ENCODE measurements around the gene FAM174A.

FAM174A gene

DNA sequence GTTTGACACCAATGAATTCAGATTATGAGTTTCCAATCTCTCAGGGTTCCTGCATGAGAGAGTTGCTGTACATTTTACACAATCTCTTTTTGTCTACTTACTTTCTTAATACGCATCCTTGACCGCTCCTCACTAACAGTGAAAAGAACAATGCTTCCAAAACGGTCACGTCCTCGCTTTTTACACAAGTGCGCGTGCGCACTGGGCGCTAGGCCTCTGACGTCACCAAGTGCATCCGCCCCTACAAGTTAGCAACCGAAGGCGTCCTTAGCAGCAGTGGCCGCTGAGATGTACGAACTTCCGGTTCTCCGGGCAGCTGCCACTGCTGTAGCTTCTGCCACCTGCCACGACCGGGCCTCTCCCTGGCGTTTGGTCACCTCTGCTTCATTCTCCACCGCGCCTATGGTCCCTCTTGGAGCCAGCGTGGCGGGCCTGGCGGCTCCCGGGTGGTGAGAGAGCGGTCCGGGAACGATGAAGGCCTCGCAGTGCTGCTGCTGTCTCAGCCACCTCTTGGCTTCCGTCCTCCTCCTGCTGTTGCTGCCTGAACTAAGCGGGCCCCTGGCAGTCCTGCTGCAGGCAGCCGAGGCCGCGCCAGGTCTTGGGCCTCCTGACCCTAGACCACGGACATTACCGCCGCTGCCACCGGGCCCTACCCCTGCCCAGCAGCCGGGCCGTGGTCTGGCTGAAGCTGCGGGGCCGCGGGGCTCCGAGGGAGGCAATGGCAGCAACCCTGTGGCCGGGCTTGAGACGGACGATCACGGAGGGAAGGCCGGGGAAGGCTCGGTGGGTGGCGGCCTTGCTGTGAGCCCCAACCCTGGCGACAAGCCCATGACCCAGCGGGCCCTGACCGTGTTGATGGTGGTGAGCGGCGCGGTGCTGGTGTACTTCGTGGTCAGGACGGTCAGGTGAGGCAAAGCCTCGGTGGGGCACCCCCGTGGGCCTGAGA is at the start of gene FAM174A:
TSS of gene FAM174A (plus strand) at position 315 of the 946 bp plus-strand sequence. CDS start at position 472, 157 bp downstream.
- DNase-seq (ENCODE audit: low read depth in 3 of 3) = peak; percentile 83 to 88 (median 88)

DNA sequence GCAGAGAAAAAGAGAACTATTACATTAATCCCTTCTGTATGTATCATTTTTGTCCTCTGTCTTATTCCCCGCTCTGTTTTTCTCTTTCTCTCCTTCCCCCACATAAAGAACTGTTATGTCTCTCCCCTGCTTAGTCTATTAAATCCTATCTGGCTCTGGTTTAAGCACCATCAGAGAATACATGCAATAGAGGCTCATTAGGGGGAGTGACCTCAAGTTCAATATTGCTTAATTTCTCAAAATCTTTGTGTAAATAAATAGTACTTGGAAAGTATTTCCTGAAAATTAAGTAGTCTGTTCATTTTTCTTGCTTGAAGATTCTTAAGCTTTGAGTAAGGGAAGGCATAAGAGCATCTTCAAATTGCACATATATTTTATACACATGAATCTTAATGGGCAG is 41.2 kb upstream of the FAM174A start:
- no peak for DNase-seq (ENCODE audit: low read depth in 3 of 3)

DNA sequence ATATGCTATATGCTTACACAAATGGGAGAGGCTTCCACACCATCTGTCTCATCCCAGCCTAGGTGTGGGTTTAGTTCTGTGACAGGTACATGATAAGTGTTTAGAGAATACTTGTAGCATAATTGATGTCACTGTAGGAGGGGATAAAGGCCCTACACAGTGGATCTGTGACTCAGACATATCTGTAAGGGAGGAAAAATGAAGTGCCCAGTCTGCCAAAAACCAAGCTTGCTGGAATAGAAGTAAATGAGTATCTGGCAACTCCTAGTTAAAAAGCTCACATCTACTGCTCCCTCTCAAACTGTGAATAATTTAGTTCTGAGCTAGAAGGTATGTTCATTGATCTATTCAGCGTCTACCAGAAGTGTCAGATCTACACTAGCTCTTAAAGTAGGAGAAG is 38.9 kb upstream of the FAM174A start:
- no peak for DNase-seq (ENCODE audit: low read depth in 3 of 3)

DNA sequence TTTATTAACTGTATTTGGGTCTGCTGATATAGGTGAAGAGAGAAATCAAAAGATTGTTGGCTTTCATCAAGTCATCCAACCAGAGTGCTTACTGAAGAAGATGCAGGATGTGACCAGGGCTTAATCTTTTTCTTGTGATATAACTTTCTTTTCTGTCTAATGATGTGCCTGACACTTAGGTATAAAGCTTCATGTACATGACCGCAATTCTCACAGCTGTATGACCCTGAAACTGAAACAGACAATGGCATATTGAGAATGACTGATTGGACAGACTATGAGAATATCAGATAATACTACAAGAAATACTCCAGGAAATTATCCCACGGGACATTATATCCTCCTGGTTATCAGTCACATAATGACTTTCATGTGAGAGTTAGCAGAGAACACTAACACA is 32.5 kb upstream of the FAM174A start:
- DNase-seq (ENCODE audit: low read depth in 3 of 3) = no peak

DNA sequence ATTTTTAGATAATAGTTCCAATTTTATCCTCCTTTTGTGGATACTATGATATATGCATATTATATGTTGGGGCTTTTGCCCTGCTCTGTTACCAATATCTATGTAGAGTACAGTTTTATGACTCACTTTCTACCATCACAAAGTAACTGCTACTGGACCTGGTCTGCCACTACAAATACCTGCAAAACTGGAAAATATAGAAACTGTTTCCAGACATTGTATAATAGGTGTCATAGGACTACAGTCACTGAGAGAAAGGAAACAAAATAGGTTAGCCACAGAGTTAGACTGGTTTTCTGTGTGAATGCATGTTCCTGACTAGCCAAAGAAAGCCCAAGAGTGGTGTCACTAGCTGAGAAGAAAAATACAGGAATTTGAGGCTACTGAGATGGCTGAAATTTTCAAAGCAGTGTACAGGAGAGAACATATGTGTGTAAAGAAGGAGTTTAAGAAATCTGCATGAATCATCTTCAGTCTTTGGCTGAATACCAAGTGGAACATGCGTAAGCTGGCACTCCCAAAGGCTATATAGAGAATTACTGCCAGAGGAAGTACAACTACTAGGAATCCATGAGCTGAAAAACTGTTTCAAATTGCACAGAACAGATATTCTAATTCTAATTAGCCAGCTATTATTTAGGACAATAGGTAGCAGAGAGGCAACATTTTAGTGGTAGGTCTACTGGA is 29.0 kb upstream of the FAM174A start:
- no peak for DNase-seq (ENCODE audit: low read depth in 3 of 3)

DNA sequence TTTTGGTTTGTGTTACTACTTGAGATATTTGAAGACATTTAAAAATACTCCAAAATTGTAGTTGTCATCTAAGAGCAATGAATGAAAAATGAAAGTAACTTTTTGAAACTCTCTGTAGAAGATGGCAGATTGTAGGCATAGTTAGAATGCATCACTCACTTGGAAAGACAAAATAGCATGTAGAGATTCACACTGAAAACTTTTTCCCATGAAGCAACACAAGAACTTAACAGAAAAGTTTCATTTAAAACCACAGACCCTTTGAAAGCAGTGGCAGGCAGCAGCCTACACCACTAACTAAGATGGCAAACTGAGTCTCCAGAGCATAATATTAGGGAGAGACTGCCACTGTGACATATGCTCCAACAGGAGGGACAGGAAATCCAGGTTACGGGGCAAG is 18.9 kb upstream of the FAM174A start:
- DNase-seq (ENCODE audit: low read depth in 3 of 3) = no peak

DNA sequence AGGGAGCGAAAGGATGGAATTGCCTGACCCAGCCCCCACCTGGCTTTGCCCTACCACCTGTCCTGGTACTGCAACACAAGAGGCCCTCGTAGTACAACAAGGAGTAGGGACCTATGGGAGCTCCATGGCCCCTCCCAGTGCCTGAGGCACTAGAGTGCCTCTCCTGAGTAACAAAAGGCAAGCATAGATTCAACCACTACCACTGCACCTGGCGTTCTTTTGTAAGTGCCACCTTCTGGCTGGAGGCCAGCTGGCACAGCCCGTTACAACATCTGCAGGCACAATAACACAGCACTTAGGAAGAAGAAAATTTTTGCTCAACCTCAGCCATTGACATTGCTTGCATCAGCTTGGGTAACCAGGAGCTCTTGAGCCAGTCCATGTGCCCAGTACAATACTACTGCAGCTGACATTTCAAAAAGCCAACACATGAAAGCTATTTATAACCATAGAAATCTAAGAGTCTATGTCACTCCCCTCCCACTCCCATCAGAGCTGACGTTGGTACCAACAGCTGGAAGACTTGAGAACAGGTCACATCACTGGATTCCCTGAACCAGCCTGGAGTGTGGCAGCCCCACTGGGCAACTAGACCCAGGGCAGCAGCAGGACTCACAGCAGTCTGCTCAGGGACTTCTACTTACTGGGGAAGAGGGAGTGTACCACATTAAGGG is 17.7 kb upstream of the FAM174A start:
- no peak for DNase-seq (ENCODE audit: low read depth in 3 of 3)

DNA sequence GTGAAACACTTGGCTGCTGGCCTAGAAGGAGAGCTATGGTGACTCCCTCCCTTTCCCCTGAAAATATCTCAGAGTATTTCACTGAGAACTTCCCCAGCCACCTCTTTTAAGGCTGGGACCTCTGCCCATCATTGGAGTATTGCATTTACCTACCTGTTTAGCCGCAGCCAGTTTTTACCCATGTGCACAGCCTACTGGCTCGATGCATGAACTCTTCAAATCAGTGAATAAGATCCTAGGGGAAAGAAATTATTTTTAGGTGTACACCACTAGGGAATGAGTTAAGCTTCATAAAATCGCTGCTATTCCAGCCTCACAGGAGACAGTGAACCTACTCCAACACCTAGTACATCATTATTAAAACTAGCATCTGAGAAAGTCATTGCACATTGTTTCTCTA is 16.8 kb upstream of the FAM174A start:
- DNase-seq (ENCODE audit: low read depth in 3 of 3) = no peak

DNA sequence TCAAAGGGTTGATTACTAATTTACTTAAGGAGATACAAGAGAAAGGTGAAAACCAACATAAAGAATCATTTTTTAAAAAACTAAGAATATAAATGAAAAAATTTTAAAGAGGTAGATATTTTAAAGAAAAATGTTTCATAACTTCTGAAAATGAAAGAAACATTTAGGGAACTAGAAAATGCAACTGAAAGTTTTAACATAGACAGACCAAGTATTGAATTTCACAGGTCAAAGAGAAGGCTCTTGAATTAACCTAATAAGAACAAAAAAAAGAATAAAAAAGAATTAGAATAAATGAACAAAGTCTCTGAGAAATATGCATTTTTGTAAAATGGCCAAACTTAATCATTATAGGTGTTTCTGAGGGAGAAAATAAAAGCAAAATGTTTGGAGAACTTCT is 16.1 kb upstream of the FAM174A start:
- DNase-seq (ENCODE audit: low read depth in 3 of 3) = no peak

DNA sequence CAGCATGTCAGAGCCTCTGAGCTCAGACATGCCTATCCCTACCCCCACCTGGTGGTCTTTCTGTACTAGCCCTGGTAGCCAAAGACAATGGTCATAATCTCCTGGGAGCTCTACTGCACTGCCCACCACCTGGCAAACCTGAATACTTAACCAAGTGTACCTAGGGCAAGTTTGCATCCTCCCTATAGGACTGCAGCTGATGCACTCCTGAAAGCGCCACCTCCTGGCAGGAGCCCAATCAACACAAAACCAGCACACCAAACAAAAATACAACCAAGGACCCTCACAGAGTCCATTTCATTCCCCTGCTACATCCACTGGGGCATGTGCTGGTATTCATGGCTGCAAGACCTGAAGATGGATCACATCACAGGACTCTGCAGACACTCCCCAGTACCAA is 14.8 kb upstream of the FAM174A start:
- no peak for DNase-seq (ENCODE audit: low read depth in 3 of 3)

DNA sequence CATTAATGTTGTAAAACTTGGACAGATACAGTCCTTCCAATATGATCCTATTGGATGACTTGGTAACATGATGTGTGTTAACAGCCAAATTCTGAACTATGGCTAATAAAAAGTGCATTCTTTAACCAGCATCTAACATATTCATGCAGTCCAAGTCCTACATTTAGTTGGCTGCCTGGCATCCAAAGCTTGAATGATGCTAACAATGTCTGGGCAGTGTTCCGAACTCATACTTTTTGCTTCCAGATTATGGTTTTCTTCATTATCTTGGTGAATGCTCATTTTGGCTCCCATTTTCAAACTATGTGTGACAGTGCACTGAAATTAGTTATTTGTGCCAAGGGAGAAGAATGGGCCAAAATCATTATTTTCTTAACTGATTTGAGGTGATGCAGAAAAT is 2.8 kb downstream of the FAM174A start:
- no peak for DNase-seq (ENCODE audit: low read depth in 3 of 3)

DNA sequence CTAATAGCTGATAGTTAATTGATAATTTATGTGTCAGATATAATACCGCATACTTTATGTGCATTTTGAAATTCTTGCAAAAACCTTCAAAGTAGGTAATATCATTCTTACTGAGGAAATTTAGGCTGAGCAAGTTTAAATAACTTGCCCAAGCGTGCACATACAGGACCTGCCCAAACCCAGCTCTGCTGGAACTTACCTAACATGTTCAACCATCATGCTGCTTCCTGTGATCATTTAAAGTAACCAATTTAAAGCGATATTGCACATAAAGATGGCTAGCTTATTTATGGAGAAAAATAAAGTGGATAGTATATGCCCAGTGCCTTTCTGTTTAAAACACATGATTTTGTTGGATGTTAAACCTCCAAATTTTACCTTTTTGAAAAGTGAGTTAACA is 4.3 kb downstream of the FAM174A start:
- DNase-seq (ENCODE audit: low read depth in 3 of 3) = no peak

DNA sequence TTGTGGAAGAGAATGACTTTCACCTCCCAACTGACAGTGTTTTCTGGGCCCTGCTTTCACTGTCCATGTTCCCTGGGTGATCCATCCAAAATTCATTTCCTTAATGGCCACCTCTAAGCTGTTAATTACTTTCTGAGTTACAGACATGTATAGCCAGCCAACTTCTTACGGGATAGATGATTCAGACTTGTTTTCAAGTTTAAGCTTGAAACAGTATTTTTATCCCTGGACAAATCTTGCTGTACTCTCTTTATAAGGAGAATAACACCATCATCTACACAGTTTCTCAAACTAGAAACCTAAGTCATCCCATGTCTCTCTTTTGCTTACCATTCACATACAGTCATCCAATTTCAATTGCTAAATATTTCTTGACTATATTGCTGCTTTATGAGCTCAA is 6.9 kb downstream of the FAM174A start:
- DNase-seq (ENCODE audit: low read depth in 3 of 3) = no peak

DNA sequence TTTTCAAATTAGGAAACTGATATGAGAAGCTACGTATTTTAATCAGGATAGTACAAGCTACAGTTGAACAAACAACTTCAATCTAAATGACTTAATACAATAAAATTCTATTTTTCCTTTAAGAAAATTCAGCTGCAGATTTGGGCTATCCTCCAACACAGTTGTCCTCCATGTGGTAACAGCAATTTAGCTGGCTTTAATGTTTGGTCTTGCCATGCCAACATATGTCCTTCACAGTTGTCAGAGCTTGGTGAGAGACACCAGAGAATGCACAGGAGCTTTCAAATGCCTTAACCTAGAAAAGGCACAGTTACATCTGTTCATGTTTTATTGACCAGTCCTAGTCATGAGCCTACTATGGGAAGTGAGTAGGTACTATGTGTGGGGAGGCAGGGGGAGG is 10.8 kb downstream of the FAM174A start:
- DNase-seq (ENCODE audit: low read depth in 3 of 3) = no peak

DNA sequence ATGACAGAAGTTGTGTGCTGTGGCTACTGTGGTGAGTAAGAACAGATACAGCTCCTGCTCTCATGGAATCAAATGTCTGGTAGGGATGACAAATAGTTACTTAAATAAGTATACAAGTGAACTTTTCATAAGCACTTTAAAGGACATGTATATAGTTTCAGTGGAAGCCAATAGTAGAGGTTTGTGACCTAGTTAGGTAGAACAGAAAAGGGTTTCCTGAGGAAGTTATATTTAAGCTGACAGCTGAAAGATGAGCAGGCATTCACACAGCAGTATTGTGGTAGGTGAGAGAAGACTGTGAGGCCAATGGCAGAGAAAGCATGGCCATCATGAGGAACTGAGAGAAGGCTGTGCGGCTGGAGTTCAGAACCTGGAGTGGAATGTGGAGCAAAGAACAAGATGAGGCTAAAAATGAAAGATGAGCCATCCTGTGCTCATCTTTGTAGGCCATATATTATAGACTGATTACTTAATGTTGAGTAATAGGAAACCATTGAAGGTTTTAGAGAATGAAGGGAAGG is 15.4 kb downstream of the FAM174A start:
- DNase-seq (ENCODE audit: low read depth in 3 of 3) = no peak

DNA sequence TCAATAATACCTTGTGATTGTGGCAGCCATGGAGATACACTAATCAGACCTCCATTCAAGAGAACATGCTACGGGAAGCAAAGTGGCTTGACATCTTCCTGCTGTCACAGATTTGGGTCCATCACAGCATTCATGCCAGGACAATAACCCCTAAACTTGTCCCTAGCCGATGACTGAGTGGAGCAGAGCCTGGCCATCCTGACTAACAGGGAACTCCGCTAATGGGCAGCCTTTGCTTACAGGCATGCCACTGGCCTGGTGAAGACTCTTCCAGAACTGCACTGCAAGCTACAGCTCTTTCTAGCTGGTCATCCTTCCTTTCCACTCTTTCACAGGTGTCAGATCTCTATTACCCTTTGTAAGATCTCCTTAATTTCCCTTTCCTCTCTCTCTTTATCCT is 16.0 kb downstream of the FAM174A start:
- DNase-seq (ENCODE audit: low read depth in 3 of 3) = no peak

DNA sequence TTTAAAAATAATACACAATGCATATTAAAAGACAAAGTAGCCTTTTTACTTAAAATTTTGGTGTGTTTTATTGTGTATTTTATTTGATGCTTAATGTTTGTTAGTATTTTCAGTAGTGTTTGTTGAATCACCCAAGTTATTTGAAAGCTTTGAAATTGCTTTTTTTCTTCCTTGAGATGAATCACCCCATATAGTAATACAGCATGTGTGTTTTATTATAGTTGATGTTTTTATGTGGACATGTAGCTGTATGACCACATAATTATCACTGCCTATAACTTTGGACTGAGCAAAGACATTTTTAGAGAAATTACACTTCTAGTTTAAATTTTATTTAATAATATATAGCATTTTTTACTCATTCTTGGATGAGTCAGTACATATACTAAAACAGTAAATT is 18.0 kb downstream of the FAM174A start:
- DNase-seq (ENCODE audit: low read depth in 3 of 3) = no peak

DNA sequence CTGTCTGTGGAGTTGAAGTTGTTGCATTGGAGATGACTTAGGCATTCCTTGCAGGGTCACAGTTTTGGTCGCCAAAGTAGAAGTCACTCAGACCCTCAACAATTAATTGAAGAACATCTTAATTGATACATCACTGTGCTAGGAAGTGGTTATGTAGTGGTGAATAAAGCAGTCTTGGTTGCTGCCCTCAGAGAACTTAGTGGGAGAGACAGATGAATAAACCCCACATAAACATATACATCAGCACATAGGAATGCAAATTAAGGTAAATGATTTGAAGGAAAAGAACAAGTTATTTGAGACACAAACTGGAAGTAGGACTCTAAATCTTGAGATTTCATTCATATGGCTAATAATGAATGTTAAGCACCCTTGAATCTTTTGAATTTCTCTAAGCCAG is 25.7 kb downstream of the FAM174A start:
- DNase-seq (ENCODE audit: low read depth in 3 of 3) = no peak

DNA sequence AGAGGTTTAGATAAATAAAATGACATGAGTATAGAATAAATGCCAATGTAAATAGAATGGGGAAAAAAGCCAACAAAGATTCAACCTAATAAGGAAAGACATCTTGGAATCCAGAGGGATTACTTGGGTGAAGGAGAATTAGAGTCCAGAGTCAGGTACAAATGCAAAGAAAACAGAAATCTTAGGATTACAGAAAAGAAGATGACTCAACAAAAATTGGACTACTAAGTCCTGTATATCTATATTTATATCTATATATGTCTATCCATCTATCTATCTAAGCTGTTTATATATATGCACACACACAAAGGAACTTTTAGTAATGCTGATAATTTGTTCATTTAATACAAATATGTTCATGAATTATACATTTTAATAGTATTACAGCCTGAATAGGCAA is 27.6 kb downstream of the FAM174A start:
- DNase-seq (ENCODE audit: low read depth in 3 of 3) = no peak

DNA sequence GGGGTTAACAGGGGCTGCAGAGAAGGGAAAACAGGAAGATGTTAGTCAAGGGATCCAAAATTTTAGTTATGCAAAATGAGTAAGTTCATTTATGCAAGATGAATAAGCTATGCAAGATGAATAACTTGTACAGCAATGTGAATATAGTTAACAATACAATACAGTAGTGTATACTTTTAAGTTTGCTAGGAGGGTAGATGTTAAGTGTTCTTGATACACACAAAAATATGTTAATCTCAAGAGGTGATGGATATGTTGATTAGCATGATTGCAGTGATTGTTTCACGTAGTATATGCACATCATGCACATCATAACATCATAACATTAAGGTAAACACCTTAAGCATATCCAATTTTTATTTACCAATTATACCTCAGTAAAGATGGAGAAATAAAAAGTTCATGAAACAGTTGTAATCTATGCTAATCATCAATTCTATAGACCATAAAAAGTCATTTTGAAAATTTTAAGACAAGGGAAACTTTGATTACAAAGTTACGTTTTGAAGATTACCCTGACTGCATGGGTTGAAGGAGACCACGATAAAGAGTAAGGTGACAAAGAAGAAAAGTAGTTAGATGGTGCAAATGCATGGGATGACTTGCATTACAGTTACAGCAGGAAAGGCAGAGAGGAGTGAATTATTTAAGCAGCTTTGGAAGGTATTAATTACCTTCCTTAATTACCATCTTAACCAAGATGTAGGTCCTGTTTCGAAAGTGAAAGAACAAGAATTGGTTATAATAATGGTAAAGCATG is 31.4 kb downstream of the FAM174A start:
- no peak for DNase-seq (ENCODE audit: low read depth in 3 of 3)

DNA sequence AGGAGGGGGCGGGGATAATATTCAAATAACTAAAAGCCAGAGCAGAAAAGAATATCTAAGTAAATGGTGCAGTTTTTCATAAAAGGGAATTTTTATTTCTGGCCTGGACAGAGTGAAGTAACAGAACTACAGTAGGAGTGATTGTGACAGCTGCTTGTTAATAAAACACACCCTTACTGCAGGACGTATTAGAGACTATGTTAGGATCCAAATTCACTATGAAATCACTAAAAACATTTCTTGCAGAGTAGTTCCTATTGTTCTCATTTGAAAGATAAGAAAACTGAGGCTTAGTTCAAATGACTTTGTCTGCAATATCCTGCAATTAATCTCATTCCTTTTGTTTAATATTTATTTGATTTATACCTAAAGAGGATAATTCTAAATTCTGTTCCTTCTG is 39.5 kb downstream of the FAM174A start:
- DNase-seq (ENCODE audit: low read depth in 3 of 3) = no peak

DNA sequence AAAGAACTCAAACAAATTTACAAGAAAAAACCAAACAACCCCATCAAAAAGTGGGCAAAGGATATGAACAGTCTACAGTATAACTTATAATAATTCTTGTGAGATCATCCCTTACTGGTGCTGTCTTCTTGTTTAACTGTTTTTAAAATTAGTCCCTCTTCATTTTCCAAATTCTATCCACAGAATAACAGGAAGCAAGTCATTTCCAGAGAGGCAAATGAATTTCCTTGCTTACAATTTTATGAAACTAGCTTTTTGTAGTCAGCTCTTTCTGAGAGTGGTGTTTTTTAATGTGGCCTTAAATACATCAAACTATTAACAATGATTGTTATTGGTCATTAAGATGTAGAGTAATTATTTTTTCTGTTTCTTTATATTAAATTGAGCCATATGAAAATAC is 40.6 kb downstream of the FAM174A start:
- no peak for DNase-seq (ENCODE audit: low read depth in 3 of 3)

All from stimulated activated CD4-positive, alpha-beta T cell treated with anti-CD3 and anti-CD28 coated beads, TNF-alpha, amount 100 ng/mL, for 4 hours (primary cell).